Measurements from ENCODE around the gene SHB.

Gene SHB

GRCh38 chr9:38110476-38110875 lies 41.4 kb upstream of the SHB start:
- Histone ChIP-seq H3K4me3 (ENCODE audit: low read depth, low read length) (no peak overlapping the region), H3K27ac (no peak overlapping the region), H3K27me3 (replicated peaks) (peaks cover 8% of the 10 kb centered on the region), H3K36me3 (replicated peaks) (no peaks in the 10 kb centered on the region)
- in situ Hi-C loops (cut with HindIII; ENCODE audit: low pct_ligation_motif_present, low sequenced_read_pairs), result no loop called here
- TF ChIP-seq CTCF (IDR thresholded peaks at IDR 0.05; ENCODE audit: low read depth, low read length, missing control alignments), result no peak
- DNase-seq, result no peak

- in situ Hi-C loops (cut with HindIII; ENCODE audit: low pct_ligation_motif_present, low sequenced_read_pairs), result no loop called here
- TF ChIP-seq CTCF (IDR thresholded peaks at IDR 0.05; ENCODE audit: low read depth, low read length, missing control alignments), result no peak
- Histone ChIP-seq H3K27me3 (replicated peaks) (peaks cover 8% of the 10 kb centered on the region), H3K36me3 (replicated peaks) (no peaks in the 10 kb centered on the region), H3K4me3 (ENCODE audit: low read depth, low read length) (no peak overlapping the region), H3K27ac (no peak overlapping the region)
- DNase-seq, result no peak
These were observed 40.6 kb upstream of the SHB start for GRCh38 chr9:38109601-38110000.

DNA sequence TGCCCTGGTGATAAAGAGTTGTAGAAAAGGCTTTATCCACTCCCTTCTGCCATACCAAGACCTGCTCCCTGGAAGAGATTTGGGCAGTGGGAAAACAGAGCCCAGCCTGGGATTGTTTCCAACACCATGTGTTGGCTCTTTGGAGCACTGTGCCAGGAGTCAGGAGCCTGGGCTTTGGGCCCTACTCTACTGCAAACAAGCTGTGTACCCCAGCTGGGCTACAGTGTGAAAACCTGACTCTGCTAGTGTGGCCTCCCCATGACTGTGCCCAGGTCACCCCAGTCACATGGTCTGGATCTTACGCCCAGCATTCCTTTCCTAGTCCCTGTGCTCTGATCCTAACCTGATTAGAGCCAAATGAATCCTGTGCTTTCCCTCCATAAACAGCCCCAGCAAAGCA lies 39.3 kb upstream of the SHB start:
- Histone ChIP-seq H3K27ac (no peak overlapping the region), H3K36me3 (replicated peaks) (no peaks in the 10 kb centered on the region), H3K27me3 (replicated peaks) (peaks cover 8% of the 10 kb centered on the region), H3K4me3 (ENCODE audit: low read depth, low read length) (no peak overlapping the region)
- in situ Hi-C loops (cut with HindIII; ENCODE audit: low pct_ligation_motif_present, low sequenced_read_pairs), result no loop called here
- no peak for TF ChIP-seq CTCF (IDR thresholded peaks at IDR 0.05; ENCODE audit: low read depth, low read length, missing control alignments)
- no peak for DNase-seq

DNA sequence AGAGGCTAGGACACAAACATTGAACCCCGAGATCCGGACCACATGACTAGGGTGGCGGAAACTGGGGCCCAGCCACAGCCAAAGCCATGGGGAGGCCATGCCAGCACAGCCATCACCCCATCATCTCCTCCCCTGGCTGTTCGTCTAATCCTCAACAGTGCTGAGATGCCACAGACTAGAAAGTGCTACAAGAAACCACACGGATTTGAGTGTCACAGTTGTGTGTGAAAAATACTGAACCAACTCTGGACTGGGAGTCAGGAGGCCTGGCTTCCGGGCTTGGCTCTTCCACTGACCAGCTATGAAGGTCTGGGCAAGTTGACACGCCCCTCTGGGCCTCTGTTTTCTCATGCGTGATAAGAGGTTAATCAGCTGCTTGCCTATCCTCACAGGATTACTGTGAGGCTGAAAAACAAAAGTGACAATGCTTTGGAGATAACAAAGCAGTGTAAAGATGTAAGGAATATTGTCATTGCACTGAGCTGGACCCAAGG lies 38.8 kb upstream of the SHB start:
- TF ChIP-seq CTCF (IDR thresholded peaks at IDR 0.05; ENCODE audit: low read depth, low read length, missing control alignments), result no peak
- no peak overlapping the region for H3K4me3 ChIP-seq (ENCODE audit: low read depth, low read length)

GRCh38 chr9:38107405-38107804 lies 38.4 kb upstream of the SHB start:
- Histone ChIP-seq H3K36me3 (replicated peaks) (no peaks in the 10 kb centered on the region), H3K4me3 (ENCODE audit: low read depth, low read length) (no peak overlapping the region), H3K27ac (no peak overlapping the region), H3K27me3 (replicated peaks) (peaks cover 8% of the 10 kb centered on the region)
- in situ Hi-C loops (cut with HindIII; ENCODE audit: low pct_ligation_motif_present, low sequenced_read_pairs), result no loop called here
- TF ChIP-seq CTCF (IDR thresholded peaks at IDR 0.05; ENCODE audit: low read depth, low read length, missing control alignments), result no peak
- no peak for DNase-seq

More for the DNA sequence above, 38.8 kb upstream of the SHB start:
- Histone ChIP-seq H3K36me3 (replicated peaks) (no peaks in the 10 kb centered on the region), H3K27me3 (replicated peaks) (peaks cover 8% of the 10 kb centered on the region), H3K27ac (no peak overlapping the region)
- no peak for DNase-seq
- in situ Hi-C loops (cut with HindIII; ENCODE audit: low pct_ligation_motif_present, low sequenced_read_pairs), result no loop called here

DNA sequence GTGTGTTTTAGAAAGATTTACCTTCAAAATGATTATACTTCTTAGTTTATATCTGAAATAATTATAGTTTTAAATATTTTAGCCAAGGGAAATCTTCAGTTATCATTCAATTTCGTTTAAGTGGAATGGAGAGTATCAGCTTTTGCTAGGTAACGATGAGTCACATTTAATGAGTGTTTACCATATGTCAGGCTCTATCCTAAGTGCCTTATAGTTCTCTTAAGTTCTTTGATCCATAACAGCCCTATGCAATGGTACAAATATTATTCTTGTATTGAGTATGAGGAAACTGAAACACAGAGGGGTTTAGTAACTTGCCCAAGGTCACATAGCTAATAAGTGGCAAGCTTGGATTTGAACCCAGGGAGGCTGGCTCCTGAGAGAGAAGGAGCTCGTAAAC lies 37.5 kb upstream of the SHB start:
- no peak for DNase-seq
- in situ Hi-C loops (cut with HindIII; ENCODE audit: low pct_ligation_motif_present, low sequenced_read_pairs), result no loop called here
- H3K36me3 ChIP-seq (replicated peaks), result no peaks in the 10 kb centered on the region
- H3K4me3 ChIP-seq (ENCODE audit: low read depth, low read length), result no peak overlapping the region
- no peak for TF ChIP-seq CTCF (IDR thresholded peaks at IDR 0.05; ENCODE audit: low read depth, low read length, missing control alignments)
- H3K27ac ChIP-seq, result no peak overlapping the region
- peaks cover 8% of the 10 kb centered on the region for H3K27me3 ChIP-seq (replicated peaks)
